Esophagus squamous epithelium (tissue), 5 donors: ENCODE results near the gene PRKCB. TPM values are rescaled to one million over a fixed set of nuclear protein-coding genes. Genes with fewer than 3 reads are reported as not detected.
"Not testable (repeated sequence)": the region's sequence is repeated elsewhere in the genome, so short reads cannot be mapped to it uniquely, and the experiment has no call there.

ENCODE experiments used
- DNase-seq: peaks from one replicate; lab custom pipeline; 2025; lab: John Stamatoyannopoulos, UW
- H3K27ac ChIP-seq, 4 donors: fragments of 200-600 bp; sonication (generic); one replicate each; pipeline ENCODE4 v1.5.1; 2016 to 2019; ENCODE audit warnings: mild to moderate bottlenecking in 1 of 4
- H3K27me3 ChIP-seq, 4 donors: fragments of 200-600 bp; sonication (generic); 1 replicate in 3 of 4; 2 replicates in 1 of 4; pipeline versions ENCODE4 v1.5.1 to v1.6.0; 2017 to 2021; ENCODE audit warnings: antibody characterized with exemption in 1 of 4
- H3K36me3 ChIP-seq, 3 donors: fragments of 200-600 bp; sonication (generic); one replicate each; pipeline ENCODE4 v1.5.1; 2016 to 2019
- H3K4me1 ChIP-seq, 3 donors: fragments of 200-600 bp; sonication (generic); one replicate each; pipeline ENCODE4 v1.5.1; 2017 to 2019
- H3K4me3 ChIP-seq, 4 donors: fragments of 200-600 bp; sonication (generic); 1 replicate in 3 of 4; 2 replicates in 1 of 4; pipeline ENCODE4 v1.5.1; 2016 to 2019; ENCODE audit warnings: mild to moderate bottlenecking in 2 of 4, moderate library complexity in 1 of 4
- H3K9me3 ChIP-seq, 3 donors: fragments of 200-600 bp; sonication (generic); one replicate each; pipeline ENCODE4 v1.5.1; 2016 to 2019
- POLR2A ChIP-seq, 4 donors: fragments of 450-650 bp; IDR thresholded peaks; one replicate each; pipeline ENCODE4 v1.6.1; 2017; ENCODE audit warnings: antibody characterized with exemption in 4 of 4, mild to moderate bottlenecking in 4 of 4, moderate library complexity in 3 of 4
- WGBS, 2 donors: methylation state at CpG; one replicate each; pipeline ENCODE4 v1.1.5; 2018; 5-methylcytosine and 5-hydroxymethylcytosine counted together
- intact Hi-C: fragments of 100-400 bp; cut with DNase I; formaldehyde crosslinking; loops from one replicate; pipeline ENCODE4 v1.15.0; 2022
- total RNA-seq, 4 donors: library from RNA; depleted of rRNA; stranded (reverse); fragments of >200 nt; gene quantifications; one replicate each; pipeline ENCODE4 v1.1.0, GENCODE V29; 2016
- TF ChIP-seq, protein P1 (sequence below), 6 experiments: fragments of 450-650 bp in 4 of 6; fragments of 200-600 bp in 2 of 6; sonication (generic) in 2 of 6; IDR thresholded peaks; one replicate each; pipeline ENCODE4 v1.5.1; 2016 to 2019; ENCODE audit warnings: antibody characterized with exemption in 6 of 6, mild to moderate bottlenecking in 4 of 6, moderate library complexity in 4 of 6
- donor health status: DM: yes; HTN: yes; CAD: no.

PRKCB gene
- total RNA-seq, 4 donors from 2014 or later, result 0.38 to 4.0 (median 1.7) TPM

DNA sequence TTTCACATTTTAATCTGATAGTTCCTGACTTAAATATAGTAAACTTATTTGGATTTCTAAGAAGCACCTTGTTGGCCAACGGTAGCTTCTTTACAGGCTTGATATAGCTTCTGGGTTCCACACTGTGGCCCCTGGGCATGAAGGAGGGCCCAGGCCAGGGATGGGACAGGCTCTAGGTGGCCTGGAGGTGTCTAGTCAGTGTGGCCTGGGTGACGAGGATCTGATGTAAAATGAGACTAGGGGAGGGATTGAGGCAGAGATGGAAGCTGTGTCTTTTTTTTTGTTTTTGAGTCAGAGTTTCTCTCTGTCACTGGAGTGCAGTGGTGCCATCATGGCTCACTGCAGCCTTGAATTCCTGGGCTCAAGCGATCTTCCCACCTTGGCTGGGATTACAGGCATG, 187.0 kb downstream of the PRKCB start:
- no peak for DNase-seq
- no peak overlapping the region for H3K4me3 ChIP-seq
- no peaks in the 10 kb centered on the region for H3K36me3 ChIP-seq
- H3K27me3 ChIP-seq, result peaks cover 0 to 22% (median 0%) of the 10 kb centered on the region in 4 donors
- intact Hi-C loops, result no loop called here
- no peaks in the 10 kb centered on the region for H3K4me1 ChIP-seq
- H3K9me3 ChIP-seq, result no peaks in the 10 kb centered on the region
- no peak for TF ChIP-seq POLR2A (IDR thresholded peaks at IDR 0.05)
- TF ChIP-seq, protein P1, sequence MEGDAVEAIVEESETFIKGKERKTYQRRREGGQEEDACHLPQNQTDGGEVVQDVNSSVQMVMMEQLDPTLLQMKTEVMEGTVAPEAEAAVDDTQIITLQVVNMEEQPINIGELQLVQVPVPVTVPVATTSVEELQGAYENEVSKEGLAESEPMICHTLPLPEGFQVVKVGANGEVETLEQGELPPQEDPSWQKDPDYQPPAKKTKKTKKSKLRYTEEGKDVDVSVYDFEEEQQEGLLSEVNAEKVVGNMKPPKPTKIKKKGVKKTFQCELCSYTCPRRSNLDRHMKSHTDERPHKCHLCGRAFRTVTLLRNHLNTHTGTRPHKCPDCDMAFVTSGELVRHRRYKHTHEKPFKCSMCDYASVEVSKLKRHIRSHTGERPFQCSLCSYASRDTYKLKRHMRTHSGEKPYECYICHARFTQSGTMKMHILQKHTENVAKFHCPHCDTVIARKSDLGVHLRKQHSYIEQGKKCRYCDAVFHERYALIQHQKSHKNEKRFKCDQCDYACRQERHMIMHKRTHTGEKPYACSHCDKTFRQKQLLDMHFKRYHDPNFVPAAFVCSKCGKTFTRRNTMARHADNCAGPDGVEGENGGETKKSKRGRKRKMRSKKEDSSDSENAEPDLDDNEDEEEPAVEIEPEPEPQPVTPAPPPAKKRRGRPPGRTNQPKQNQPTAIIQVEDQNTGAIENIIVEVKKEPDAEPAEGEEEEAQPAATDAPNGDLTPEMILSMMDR (IDR thresholded peaks at IDR 0.05), result no peak
- no peak overlapping the region for H3K27ac ChIP-seq
- WGBS, 2 donors, result 61 to 73% methylated on average over 2 to 3 of the region's 3 CpGs

DNA sequence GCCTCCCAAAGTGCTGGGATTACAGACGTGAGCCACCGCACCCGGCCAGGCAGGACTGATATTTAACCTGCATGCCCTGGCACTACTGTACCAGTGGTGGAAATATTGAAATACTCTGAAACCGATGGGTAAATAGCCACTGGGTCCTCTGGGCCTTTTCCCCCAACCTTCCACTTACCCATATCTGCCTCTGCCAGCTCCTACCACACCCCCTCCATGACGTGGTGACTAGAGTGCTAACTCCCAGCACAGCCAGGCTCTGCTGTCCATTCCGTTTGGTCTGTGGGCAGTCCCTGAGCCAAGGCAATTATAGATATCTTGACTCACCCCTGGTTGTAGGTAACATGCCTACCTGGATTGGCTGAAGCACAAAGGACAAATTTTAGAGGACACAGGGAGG, 187.8 kb downstream of the PRKCB start:
- DNase-seq, result no peak
- TF ChIP-seq, protein P1 (IDR thresholded peaks at IDR 0.05), result no peak
- TF ChIP-seq POLR2A (IDR thresholded peaks at IDR 0.05), result no peak
- no peaks in the 10 kb centered on the region for H3K9me3 ChIP-seq

DNA sequence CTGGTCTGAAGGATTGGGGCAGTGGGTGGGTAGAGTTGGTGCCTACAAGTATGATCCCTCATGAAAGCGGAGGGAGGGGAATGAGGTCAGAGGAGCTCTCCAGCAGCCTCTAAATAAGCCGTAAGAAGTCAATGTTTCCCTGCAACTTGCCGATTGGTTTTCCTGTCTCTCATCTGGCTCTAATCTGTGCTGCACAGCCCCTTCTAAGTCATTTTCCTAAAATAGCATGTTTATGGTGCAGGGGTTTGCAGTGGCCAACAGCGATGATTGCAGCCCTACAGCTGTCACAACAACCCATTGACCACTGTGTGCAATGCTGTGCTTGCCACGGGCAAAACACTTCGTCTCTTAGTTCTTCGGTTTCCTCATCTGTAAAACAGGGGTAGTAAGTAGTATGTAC, 189.2 kb downstream of the PRKCB start:
- DNase-seq, result no peak
- Histone ChIP-seq H3K4me1 (no peaks in the 10 kb centered on the region), H3K4me3 (no peak overlapping the region), H3K27ac (no peak overlapping the region), H3K27me3 (peaks cover 0 to 22% (median 0%) of the 10 kb centered on the region in 4 donors), H3K9me3 (no peaks in the 10 kb centered on the region), H3K36me3 (no peaks in the 10 kb centered on the region)
- 81 to 86% methylated on average over 7 of the region's 7 CpGs for WGBS, 2 donors
- TF ChIP-seq, protein P1 (IDR thresholded peaks at IDR 0.05), result no peak
- no peak for TF ChIP-seq POLR2A (IDR thresholded peaks at IDR 0.05)
- intact Hi-C loops, result no loop called here

More for the DNA sequence above, 187.8 kb downstream of the PRKCB start:
- 50 to 74% methylated on average over 3 to 4 of the region's 6 CpGs for WGBS, 2 donors
- Histone ChIP-seq H3K4me3 (no peak overlapping the region), H3K27ac (no peak overlapping the region), H3K4me1 (no peaks in the 10 kb centered on the region), H3K27me3 (peaks cover 0 to 22% (median 0%) of the 10 kb centered on the region in 4 donors), H3K36me3 (no peaks in the 10 kb centered on the region)
- intact Hi-C loops, result no loop called here

DNA sequence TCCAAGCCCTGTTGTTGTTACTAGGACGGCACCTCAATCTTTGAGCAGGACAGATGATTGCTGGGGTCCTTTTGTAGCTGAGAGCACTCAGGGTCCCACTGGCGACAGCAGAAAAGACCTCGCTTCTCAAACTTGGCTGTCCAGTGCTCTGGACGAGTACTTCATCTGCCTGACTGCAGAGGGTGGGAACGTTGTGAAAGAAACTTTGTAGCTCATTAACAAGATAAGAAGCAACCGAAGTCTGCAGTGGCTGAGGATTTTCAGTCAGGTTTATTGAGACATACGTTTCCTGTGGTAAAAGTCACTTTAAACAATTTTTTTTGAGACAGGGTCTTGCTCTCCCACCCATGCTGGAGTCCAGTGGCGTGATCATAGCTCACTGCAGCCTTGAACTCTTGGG, 191.7 kb downstream of the PRKCB start:
- TF ChIP-seq POLR2A (IDR thresholded peaks at IDR 0.05), result no peak
- TF ChIP-seq, protein P1 (IDR thresholded peaks at IDR 0.05), result no peak
- Histone ChIP-seq H3K27ac (no peak overlapping the region), H3K36me3 (no peaks in the 10 kb centered on the region), H3K9me3 (no peaks in the 10 kb centered on the region), H3K27me3 (peaks cover 0 to 22% (median 0%) of the 10 kb centered on the region in 4 donors), H3K4me1 (no peaks in the 10 kb centered on the region), H3K4me3 (no peak overlapping the region)
- intact Hi-C loops, result no loop called here
- no peak for DNase-seq
- WGBS, 2 donors, result 43 to 56% methylated on average over 4 to 6 of the region's 8 CpGs

DNA sequence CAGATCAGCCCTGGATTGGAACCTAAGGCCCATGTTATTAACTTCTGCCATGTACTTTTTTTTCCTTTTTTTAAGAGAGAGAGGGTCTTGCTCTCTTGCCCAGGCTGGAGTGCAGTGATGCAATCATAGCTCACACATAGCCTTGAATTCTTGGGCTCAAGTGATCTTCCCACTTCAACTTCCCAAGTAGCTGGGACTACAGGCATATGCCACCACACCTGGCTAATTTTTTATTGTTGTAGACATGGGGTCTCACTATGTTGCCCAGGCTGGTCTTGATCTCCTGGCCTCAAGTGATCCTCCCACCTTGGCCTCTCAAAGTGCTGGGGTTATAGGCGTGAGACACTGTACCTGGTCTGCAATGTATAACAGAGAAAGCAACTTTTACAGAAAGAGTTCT, 194.1 kb downstream of the PRKCB start:
- H3K27ac ChIP-seq, H3K4me3 ChIP-seq, H3K9me3 ChIP-seq, DNase-seq, H3K4me1 ChIP-seq, intact Hi-C loops, H3K36me3 ChIP-seq: not testable (repeated sequence)
- 57 to 80% methylated on average over 1 of the region's 1 CpG for WGBS, 2 donors
- H3K27me3 ChIP-seq, result peaks cover 0 to 18% (median 0%) of the 10 kb centered on the region in 4 donors
